Breast epithelium (tissue), 4 donors: ENCODE measurements around the gene CASK. TPM values are rescaled to one million over a fixed set of nuclear protein-coding genes. Genes with fewer than 3 reads are reported as not detected.
"Not testable (repeated sequence)": the region's sequence is repeated elsewhere in the genome, so short reads cannot be mapped to it uniquely, and the experiment has no call there.

Experiments
- DNase-seq, 2 donors: peaks; one replicate each; pipeline ENCODE4 v3.0.0-alpha.2; 2019; ENCODE audit warnings: low spot score in 2 of 2
- H3K27ac ChIP-seq, 2 donors: fragments of 200-600 bp; sonication (generic) in 1 of 2; one replicate each; pipeline ENCODE4 v1.5.1; 2016 to 2019; ENCODE audit warnings: mild to moderate bottlenecking in 1 of 2
- H3K27me3 ChIP-seq, 2 donors: fragments of 200-600 bp; sonication (generic) in 1 of 2; one replicate each; pipeline versions ENCODE4 v1.5.1 to v1.6.0; 2017 to 2019; ENCODE audit warnings: control low read depth in 1 of 2, mild to moderate bottlenecking in 1 of 2
- H3K36me3 ChIP-seq: fragments of 200-600 bp; one replicate; pipeline ENCODE4 v1.5.1; 2019
- H3K4me1 ChIP-seq, 2 donors: fragments of 200-600 bp; sonication (generic); one replicate each; pipeline ENCODE4 v1.5.1; 2016 to 2019; ENCODE audit warnings: control low read depth in 1 of 2
- H3K4me3 ChIP-seq, 3 donors: fragments of 200-600 bp; sonication (generic); 1 replicate in 2 of 3; 2 replicates in 1 of 3; pipeline ENCODE4 v1.5.1; 2016 to 2019; ENCODE audit warnings: mild to moderate bottlenecking in 3 of 3, moderate library complexity in 2 of 3
- H3K9me3 ChIP-seq, 2 donors: fragments of 200-600 bp; sonication (generic) in 1 of 2; one replicate each; pipeline ENCODE4 v1.5.1; 2016 to 2019; ENCODE audit warnings: control low read depth in 1 of 2
- POLR2A ChIP-seq: fragments of 450-650 bp; IDR thresholded peaks from one replicate; pipeline ENCODE4 v1.6.1; 2016; ENCODE audit warnings: antibody characterized with exemption, mild to moderate bottlenecking, moderate library complexity
- POLR2AphosphoS5 ChIP-seq, 3 donors: sonication (generic); formaldehyde crosslinking; IDR thresholded peaks; one replicate each; pipeline ENCODE4 v1.6.1; 2017; ENCODE audit warnings: antibody characterized with exemption in 3 of 3
- intact Hi-C: fragments of 100-400 bp; cut with DNase I; formaldehyde crosslinking; loops from one replicate; pipeline ENCODE4 v1.15.1; 2023; ENCODE audit warnings: low total_unique reads
- total RNA-seq, 3 donors: library from RNA; depleted of rRNA; stranded (reverse); fragments of >200 nt; gene quantifications; one replicate each; pipeline ENCODE4 v1.1.0, GENCODE V29; 2016
- TF ChIP-seq, protein P1 (sequence below), 3 donors: fragments of 450-650 bp; IDR thresholded peaks; one replicate each; pipeline ENCODE4 v1.5.1; 2016 to 2017; ENCODE audit warnings: antibody characterized with exemption in 3 of 3, mild to moderate bottlenecking in 3 of 3, moderate library complexity in 3 of 3

Gene CASK
- total RNA-seq, 3 donors from 2014 or later = 34.4 to 103 (median 52.4) TPM

DNA sequence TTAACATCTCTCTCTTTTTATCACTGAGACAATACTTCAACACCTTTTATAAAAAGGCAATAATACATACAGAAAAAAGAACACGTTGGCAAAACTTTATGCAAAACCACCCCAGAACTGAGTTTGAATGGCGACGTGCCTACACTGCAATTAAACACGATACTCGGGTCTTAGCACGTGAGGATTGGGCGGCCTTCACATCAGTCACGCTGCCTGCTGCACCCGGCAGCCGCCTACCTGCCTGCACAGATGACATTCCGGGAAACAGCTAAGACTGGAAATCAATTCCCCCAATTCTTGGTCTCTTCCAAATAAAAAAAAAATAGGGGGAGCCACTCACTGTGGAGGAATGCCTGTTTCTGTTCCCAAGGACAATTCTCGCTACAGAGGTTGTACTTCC, 408.0 kb downstream of the CASK start:
- TF ChIP-seq, protein P1, sequence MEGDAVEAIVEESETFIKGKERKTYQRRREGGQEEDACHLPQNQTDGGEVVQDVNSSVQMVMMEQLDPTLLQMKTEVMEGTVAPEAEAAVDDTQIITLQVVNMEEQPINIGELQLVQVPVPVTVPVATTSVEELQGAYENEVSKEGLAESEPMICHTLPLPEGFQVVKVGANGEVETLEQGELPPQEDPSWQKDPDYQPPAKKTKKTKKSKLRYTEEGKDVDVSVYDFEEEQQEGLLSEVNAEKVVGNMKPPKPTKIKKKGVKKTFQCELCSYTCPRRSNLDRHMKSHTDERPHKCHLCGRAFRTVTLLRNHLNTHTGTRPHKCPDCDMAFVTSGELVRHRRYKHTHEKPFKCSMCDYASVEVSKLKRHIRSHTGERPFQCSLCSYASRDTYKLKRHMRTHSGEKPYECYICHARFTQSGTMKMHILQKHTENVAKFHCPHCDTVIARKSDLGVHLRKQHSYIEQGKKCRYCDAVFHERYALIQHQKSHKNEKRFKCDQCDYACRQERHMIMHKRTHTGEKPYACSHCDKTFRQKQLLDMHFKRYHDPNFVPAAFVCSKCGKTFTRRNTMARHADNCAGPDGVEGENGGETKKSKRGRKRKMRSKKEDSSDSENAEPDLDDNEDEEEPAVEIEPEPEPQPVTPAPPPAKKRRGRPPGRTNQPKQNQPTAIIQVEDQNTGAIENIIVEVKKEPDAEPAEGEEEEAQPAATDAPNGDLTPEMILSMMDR (IDR thresholded peaks at IDR 0.05) = no peak
- TF ChIP-seq POLR2AphosphoS5 (IDR thresholded peaks at IDR 0.05) (no peak), POLR2A (no peak)
- intact Hi-C loops = no loop called here
- Histone ChIP-seq H3K9me3 (no peaks in the 10 kb centered on the region), H3K27ac (no peak overlapping the region), H3K36me3 (no peaks in the 10 kb centered on the region), H3K4me3 (no peak overlapping the region), H3K27me3 (peaks cover 0 to 32% of the 10 kb centered on the region in 2 donors), H3K4me1 (no peaks in the 10 kb centered on the region)
- no peak for DNase-seq

DNA sequence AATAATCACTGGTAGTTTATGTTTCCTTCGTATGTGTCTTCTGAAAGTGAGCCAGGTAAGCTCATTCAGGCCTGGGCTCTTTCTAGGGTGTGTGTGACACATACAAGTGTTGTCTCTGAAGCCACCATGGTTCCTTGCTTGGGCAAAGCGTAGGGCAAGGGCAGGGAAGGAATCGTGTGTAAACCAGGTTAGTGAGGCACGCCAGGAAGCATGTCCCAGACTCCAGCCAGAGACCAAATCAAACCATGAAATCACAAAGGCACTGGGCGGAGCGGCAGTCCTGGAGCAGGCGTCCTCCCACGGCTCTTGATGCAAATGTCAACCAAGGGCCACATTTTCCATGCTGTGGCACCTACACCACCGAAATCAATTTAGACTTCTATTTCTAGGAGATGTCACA, 409.2 kb downstream of the CASK start:
- no peak for DNase-seq
- intact Hi-C loops = no loop called here
- Histone ChIP-seq H3K27ac (no peak overlapping the region), H3K4me3 (no peak overlapping the region), H3K9me3 (no peaks in the 10 kb centered on the region), H3K27me3 (peaks cover 0 to 30% of the 10 kb centered on the region in 2 donors), H3K36me3 (no peaks in the 10 kb centered on the region), H3K4me1 (no peaks in the 10 kb centered on the region)
- TF ChIP-seq, protein P1 (IDR thresholded peaks at IDR 0.05) = no peak
- no peak for TF ChIP-seq POLR2AphosphoS5 (IDR thresholded peaks at IDR 0.05)
- no peak for TF ChIP-seq POLR2A

DNA sequence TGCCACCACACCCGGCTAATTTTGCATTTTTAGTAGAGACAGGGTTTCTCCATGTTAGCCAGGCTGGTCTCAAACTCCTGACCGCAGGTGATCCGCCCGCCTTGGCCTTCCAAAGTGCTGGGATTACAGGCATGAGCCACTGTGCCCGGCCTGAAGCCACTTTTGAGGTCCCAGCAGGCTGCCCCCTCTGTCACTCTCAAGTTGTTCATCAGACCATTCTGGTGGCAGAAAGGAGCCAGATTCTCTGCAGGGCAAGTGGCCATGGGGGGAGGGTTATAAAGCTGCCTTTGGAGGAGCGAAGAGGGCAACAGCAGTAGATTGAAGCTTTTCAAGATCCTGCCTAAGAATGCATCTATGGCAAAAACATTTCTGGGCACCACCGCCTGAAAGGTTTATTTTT, 410.5 kb downstream of the CASK start:
- H3K4me3 ChIP-seq, H3K36me3 ChIP-seq, H3K9me3 ChIP-seq, H3K4me1 ChIP-seq, intact Hi-C loops, DNase-seq, H3K27ac ChIP-seq: not testable (repeated sequence)
- peaks cover 0 to 21% of the 10 kb centered on the region in 2 donors for H3K27me3 ChIP-seq

DNA sequence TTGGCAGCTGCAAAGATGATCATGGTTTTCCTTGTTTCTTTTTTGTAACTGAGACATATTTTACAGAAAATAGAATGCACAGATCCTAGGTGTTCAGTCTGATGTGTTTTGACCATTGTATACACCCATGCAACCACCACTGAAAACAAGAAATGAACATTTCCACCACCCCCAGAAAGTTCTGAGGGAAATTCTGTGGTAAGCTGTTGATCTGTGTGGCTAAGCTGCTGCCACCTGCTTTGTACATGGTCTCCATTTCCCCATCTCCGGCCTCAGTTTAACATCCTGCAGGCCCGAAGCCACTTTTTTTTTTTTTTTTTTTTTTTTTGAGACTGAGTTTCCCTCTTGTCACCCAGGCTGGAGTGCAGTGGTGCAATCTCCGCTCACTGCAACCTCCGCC, 411.0 kb downstream of the CASK start:
- intact Hi-C loops = no loop called here
- TF ChIP-seq POLR2A (no peak), POLR2AphosphoS5 (IDR thresholded peaks at IDR 0.05) (no peak)
- TF ChIP-seq, protein P1 (IDR thresholded peaks at IDR 0.05) = no peak
- no peak overlapping the region for H3K4me3 ChIP-seq

GRCh38 chrX:41507919-41508318, 415.4 kb downstream of the CASK start:
- Histone ChIP-seq H3K4me3 (no peak overlapping the region), H3K27ac (no peak overlapping the region), H3K4me1 (no peaks in the 10 kb centered on the region), H3K36me3 (no peaks in the 10 kb centered on the region), H3K9me3 (no peaks in the 10 kb centered on the region), H3K27me3 (peaks cover 0 to 4% of the 10 kb centered on the region in 2 donors)
- intact Hi-C loops = no loop called here
- no peak for DNase-seq
- TF ChIP-seq, protein P1 (IDR thresholded peaks at IDR 0.05) = no peak
- no peak for TF ChIP-seq POLR2AphosphoS5 (IDR thresholded peaks at IDR 0.05)
- TF ChIP-seq POLR2A = no peak

More for the DNA sequence above, 411.0 kb downstream of the CASK start:
- no peak for DNase-seq
- Histone ChIP-seq H3K27ac (no peak overlapping the region), H3K9me3 (no peaks in the 10 kb centered on the region), H3K4me1 (no peaks in the 10 kb centered on the region), H3K36me3 (no peaks in the 10 kb centered on the region), H3K27me3 (peaks cover 0 to 21% of the 10 kb centered on the region in 2 donors)

GRCh38 chrX:41502004-41502403, 421.4 kb downstream of the CASK start:
- no peak overlapping the region for H3K4me3 ChIP-seq
- no peak overlapping the region for H3K27ac ChIP-seq
- H3K9me3 ChIP-seq = peaks cover 3 to 10% of the 10 kb centered on the region in 2 donors
- DNase-seq = no peak
- peaks cover 0 to 12% of the 10 kb centered on the region in 2 donors for H3K27me3 ChIP-seq
- TF ChIP-seq POLR2A (no peak), POLR2AphosphoS5 (IDR thresholded peaks at IDR 0.05) (no peak)
- TF ChIP-seq, protein P1 (IDR thresholded peaks at IDR 0.05) = no peak
- H3K4me1 ChIP-seq = no peaks in the 10 kb centered on the region
- intact Hi-C loops = no loop called here
- no peaks in the 10 kb centered on the region for H3K36me3 ChIP-seq
